GM18873 (cell line): ENCODE results near the gene C14orf93.

ENCODE experiments used
- ATAC-seq: cut with Tn5 transposase; IDR thresholded peaks from one replicate; pipeline ENCODE4 v1.9.1; 2021; ENCODE audit warnings: mild to moderate bottlenecking, moderate library complexity, moderate number of reproducible peaks; ENCODE audit not compliant: unreplicated experiment, low FRiP score

Gene C14orf93

GRCh38 chr14:23009939-23010726 lies at the start of gene C14orf93:
Gene C14orf93, minus strand, starts transcription at chr14:23010143. Its CDS starts 11,120 bp downstream, at chr14:22999023.
- ATAC-seq = no peak

DNA sequence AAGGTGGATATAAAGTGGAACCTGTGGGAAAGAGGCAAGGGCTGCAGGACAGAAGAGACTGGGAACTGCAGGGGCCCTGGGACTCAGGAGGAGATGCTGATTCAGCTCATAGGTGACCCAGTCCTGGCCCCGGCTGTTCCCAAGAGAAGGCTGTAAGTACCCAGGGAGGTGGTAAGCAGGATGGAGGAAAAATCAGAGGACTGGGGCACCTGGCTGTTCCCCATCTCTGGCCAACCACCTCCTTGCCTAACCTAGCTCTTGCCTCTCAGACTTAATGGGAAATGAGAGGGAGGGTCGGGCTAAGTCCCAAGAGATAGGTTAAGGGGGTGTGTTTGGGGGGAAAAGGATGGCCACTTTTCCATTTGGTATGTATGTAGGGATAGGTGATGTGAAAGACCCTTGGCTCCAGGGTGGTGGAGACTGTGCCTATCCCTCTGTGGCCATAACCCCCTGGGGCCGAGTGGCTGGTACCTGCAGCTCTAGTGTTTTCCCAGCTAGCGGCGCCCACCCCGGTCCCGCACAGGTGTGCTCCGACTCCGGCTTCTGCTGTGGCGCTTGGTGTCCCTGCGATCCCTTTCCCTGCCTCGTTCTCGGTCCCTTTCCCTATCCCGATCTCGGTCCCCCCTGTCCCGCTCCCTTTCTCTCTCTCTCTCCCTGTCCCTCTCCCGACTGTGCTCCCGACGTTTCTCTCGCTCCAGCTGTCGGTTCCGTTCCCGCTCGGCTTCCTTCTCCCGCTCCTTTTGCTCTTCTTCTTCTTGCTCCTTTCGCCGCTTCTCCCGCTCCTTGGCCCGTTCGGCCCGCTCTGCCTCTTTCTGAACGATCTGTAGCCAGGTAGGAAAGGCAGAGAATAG lies 48.9 kb upstream of the C14orf93 start:
- ATAC-seq = no peak

- ATAC-seq = peak; percentile 52
These were observed 48.1 kb upstream of the C14orf93 start for GRCh38 chr14:23057757-23058653.

- ATAC-seq = no peak
These were observed 47.2 kb upstream of the C14orf93 start, which contains the start of gene CDH24 for GRCh38 chr14:23056956-23057756. Gene CDH24, minus strand, starts transcription at chr14:23057520. Its CDS starts 1,787 bp downstream, at chr14:23055733.

DNA sequence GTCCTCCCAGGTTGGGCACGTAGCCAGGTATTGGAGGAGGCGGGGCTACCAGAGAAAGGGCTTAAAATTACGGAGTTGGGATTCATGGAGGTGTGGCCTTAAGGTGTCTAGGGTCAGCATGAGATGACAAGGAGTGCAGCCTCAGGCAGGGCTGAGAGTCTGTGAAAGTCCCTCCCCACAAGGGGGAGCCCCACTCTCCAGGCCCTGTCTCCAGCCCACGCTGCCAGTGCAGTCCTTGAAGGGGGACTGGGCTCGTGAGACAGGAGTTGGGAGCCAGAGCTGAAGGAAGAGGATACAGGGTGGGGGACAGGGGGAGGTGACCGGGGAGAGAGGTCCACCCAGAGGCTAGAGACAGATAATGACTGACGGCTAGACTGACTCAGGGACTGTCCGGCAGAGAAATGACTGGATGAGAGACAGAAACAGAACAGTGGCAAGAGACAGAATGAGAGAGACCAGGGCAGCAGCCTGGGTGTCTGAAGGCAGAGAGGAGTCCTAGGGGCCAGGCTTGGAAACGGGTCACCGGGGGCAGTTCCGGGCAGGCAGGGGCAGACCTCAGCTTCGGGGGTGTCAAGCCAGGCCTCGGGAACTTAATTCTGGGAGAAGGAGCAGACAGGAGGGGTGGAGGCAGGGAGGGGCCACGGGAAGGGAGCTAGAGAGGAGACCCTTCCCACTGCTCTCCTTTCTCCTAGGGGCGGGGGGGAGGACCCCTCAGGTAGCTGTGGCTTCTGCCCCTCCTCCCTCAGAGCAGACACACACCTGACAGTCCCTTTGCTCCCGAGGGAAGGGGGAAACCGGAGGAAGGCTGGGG lies 46.4 kb upstream of the C14orf93 start:
- ATAC-seq = no peak

DNA sequence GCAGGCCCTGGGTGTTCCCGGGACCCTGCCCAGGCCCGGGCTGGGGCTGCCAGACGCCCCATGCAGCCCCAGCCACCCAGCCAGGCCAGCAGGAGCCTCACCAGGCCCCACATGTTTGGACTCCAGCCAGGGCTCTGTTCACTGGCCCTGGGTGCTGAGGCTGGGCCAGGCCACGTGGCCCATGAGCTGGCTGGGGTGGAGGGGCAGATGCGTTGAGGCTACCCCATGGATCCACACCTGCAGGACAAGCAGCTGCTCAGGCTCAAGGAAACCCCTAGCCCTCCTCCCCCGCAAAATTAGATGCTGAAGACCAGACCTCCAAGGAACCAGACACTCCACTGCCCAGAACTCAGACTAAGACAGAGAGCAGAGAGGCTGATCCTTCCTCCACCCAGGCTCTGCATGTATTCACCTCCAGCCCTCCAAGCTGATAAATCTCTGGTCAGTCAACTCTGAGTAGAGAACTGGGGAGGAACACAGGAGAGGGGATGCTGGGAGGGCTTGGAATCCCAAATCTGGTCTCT lies 45.7 kb upstream of the C14orf93 start:
- ATAC-seq = no peak

- ATAC-seq = no peak
These were observed 45.2 kb upstream of the C14orf93 start for GRCh38 chr14:23055147-23055550.

DNA sequence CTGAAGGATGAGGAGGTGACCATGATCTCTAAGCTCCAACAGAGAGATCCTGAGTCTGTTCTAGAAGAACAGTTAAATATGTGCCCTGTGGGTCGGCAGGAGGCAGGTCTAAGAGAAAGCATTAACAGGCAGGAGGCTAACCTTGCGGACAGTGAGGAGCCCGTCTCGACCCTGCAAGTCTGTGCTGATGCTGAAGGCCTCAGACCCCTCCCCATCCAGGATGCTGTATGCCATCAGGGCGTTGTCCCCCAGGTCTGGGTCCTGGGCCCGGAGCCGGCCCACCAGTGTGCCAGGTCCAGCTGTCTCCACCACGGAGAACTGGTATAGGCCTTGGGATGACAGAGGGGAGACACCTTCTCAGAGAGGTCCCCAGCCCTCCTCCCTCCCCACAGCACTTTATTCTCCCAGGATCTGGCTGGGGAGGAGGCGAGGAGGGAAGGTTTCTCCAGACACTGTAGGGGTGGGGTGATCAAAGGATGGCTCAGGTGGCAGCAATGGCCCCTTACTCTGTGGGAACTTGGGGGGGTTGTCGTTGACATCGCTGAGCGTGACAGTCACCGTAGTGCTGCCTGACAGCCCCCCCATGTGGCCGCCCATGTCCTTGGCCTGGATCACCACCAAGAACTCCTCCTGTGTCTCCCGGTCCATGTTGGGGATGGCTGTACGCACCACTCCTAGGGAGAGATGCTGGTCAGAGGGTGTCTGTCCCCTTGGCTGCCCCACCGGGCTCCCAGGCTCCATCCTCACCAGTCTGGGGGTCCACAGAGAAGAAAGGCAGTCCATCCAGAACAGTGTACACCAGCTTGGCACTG lies 44.3 kb upstream of the C14orf93 start:
- ATAC-seq = no peak

DNA sequence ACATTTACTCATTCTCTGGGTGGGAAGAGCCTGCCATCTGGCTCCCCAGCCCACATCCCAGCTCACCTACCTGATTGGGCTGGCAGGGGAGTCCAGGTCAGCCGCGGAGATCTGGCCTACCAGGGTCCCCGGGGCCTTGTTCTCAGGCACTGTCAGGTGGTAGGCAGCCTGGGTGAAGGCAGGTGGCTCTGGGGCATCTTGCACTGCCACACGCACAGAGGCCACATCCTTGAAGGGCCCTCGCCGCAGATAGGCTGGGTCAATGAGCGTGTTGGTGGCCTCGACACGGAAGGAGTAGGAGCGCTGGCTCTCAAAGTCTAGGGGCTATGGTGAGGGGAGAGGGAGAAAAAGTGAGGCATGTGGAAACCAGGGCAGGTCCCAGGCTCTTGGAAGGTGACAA lies 43.5 kb upstream of the C14orf93 start:
- ATAC-seq = no peak

DNA sequence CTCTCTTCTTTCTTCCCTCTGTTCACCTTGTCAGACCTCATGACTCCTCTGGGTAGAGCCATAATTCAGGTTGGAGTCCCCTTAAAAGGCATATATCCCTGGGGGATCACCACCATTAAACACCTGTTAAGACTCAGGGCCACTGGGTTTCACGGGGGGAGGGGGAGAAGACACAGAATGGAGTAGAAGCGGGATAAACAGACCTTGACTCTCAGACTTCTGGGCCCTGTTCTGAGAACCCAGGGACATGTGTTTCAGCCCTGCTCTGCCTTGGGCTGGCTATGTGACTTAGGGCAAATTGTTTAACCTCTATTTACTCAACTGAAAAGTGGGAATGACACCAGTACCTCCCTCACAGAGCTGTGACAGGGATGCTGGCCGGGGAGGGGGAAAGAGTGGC lies 42.7 kb upstream of the C14orf93 start:
- ATAC-seq = no peak

GRCh38 chr14:23052182-23052623 lies 42.3 kb upstream of the C14orf93 start:
- no peak for ATAC-seq

DNA sequence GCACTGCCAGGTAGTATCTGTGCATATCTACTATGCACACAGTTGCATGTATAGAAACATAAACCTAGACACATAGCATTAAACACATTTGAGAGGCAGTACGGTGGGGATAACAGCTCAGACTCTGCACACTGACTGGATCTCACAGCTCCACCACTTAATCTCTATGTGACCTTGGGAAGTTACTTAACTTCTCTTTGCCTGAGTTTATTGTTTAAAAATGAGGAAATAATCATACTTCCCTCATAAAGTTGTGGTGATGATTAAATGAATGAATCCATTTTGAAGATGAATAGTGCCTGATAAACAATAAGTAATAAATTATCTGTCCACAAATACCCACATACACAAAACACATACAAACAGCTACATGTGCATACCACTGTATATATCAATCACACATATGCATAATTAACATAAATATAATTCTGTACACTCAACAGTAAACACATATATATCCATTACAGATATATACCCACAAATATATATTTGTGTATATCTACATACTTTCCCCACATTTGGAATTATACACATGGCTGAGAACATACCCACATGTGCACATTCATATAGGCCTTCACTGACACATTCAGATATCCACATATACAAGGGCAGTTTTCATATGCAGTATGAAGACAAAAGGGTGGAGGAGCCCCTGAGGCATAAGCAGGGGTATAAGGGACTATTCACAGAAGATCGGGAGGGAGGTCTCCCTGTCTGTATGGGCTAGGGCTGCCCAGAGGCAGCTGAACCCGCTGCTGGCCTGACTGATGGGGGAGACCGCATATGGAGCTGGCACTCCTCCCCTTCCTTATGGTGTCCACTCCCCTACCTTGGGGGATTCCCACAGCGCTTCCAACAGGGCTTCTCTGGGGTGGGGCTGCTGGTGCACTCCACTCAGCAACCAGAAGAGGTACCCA lies 41.5 kb upstream of the C14orf93 start:
- no peak for ATAC-seq

GRCh38 chr14:23049011-23049410 lies 39.1 kb upstream of the C14orf93 start:
- no peak for ATAC-seq

GRCh38 chr14:23047751-23048693 lies 38.1 kb upstream of the C14orf93 start:
- ATAC-seq = no peak

DNA sequence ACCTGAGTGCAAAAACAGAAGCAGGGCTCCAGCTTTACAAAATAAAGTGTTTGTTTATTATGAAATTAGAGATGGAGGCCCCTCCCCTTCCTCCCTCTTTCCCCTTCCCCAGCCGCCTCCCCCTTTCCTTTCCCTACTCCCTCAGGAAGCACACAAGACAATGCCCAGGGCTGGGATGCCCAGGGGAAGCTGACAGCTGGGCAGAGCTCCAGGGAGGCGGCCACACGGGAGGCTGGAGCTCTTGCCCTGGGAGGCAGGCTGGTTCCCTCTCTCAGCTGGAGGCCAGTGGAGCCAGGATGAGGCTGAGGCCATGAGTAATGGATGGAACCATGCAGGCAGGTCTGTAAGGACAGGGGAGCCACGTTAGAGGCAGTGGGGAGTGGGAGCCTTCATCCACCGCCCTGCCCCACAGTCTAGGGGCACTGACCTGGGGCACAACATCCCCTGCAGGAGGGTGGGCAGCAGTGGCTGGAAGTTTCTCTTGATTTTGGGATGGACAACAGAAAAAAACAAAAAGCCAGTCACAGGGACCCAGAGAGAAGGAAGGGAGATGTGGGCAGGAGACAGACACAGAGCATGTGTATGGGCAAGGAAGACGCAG lies 37.2 kb upstream of the C14orf93 start:
- no peak for ATAC-seq
